ENCODE measurements around the gene COPS2.

Gene COPS2

DNA sequence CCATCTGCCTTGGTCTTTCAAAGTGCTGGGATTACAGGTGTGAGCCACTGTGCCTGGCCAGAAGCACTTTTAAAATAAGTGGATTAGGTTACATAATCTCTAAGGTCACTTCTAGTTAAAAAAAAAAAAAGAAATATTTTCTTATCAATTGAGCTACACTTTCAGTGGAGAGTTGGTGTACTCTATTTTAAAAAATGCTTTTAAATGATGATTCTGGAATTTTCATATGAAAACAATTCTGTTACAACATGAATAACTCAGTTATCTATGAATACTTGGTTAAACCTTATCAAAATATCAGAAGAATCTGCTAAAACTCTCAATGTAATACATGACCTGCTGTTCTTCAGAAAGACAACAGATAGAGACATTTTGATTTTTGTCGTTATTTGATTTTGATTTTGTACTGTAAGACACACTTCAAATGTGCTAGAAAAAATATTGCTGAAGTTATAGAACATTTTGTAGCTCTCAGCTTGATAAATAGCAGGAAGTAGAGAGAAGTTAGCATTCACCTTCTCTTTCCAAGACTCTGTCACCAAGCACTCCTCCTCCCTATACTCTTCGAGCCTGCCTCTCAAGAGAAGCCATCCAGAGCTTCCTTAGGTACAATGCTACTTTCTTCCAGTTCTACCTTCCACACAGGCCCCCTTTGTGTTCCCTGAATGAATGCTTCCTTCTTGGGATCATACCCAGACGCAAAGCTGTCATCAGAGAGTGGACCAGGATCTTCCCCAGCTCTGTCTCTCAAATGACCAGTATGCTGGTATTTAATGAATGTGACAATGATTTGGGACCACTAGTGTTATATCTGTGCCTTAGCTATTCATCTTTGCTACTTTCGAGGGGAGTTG is 61.9 kb downstream of the COPS2 start:
- DNase-seq (ENCODE audit: low read depth in 1 of 2, low spot score in 1 of 2): no peak
- Histone ChIP-seq H3K27ac (replicated peaks) (no peak overlapping the region), H3K27me3 (ENCODE audit: insufficient read depth, poor library complexity, severe bottlenecking) (no peaks in the 10 kb centered on the region), H3K4me3 (replicated peaks; ENCODE audit: insufficient read depth, low read length) (no peak overlapping the region)
- TF ChIP-seq, protein P1, sequence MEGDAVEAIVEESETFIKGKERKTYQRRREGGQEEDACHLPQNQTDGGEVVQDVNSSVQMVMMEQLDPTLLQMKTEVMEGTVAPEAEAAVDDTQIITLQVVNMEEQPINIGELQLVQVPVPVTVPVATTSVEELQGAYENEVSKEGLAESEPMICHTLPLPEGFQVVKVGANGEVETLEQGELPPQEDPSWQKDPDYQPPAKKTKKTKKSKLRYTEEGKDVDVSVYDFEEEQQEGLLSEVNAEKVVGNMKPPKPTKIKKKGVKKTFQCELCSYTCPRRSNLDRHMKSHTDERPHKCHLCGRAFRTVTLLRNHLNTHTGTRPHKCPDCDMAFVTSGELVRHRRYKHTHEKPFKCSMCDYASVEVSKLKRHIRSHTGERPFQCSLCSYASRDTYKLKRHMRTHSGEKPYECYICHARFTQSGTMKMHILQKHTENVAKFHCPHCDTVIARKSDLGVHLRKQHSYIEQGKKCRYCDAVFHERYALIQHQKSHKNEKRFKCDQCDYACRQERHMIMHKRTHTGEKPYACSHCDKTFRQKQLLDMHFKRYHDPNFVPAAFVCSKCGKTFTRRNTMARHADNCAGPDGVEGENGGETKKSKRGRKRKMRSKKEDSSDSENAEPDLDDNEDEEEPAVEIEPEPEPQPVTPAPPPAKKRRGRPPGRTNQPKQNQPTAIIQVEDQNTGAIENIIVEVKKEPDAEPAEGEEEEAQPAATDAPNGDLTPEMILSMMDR (IDR thresholded peaks at IDR 0.05; ENCODE audit: insufficient read depth, low read length): no peak
- TF ChIP-seq GABPA (IDR thresholded peaks at IDR 0.05; ENCODE audit: low read depth) (no peak), SPI1 (IDR thresholded peaks at IDR 0.05; ENCODE audit: borderline replicate concordance, low read depth) (no peak), POLR2AphosphoS5 (IDR thresholded peaks at IDR 0.05; ENCODE audit: low read depth) (no peak)
- TF ChIP-seq, protein P2, sequence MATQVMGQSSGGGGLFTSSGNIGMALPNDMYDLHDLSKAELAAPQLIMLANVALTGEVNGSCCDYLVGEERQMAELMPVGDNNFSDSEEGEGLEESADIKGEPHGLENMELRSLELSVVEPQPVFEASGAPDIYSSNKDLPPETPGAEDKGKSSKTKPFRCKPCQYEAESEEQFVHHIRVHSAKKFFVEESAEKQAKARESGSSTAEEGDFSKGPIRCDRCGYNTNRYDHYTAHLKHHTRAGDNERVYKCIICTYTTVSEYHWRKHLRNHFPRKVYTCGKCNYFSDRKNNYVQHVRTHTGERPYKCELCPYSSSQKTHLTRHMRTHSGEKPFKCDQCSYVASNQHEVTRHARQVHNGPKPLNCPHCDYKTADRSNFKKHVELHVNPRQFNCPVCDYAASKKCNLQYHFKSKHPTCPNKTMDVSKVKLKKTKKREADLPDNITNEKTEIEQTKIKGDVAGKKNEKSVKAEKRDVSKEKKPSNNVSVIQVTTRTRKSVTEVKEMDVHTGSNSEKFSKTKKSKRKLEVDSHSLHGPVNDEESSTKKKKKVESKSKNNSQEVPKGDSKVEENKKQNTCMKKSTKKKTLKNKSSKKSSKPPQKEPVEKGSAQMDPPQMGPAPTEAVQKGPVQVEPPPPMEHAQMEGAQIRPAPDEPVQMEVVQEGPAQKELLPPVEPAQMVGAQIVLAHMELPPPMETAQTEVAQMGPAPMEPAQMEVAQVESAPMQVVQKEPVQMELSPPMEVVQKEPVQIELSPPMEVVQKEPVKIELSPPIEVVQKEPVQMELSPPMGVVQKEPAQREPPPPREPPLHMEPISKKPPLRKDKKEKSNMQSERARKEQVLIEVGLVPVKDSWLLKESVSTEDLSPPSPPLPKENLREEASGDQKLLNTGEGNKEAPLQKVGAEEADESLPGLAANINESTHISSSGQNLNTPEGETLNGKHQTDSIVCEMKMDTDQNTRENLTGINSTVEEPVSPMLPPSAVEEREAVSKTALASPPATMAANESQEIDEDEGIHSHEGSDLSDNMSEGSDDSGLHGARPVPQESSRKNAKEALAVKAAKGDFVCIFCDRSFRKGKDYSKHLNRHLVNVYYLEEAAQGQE (IDR thresholded peaks at IDR 0.05; ENCODE audit: insufficient replicate concordance, low read depth): no peak

DNA sequence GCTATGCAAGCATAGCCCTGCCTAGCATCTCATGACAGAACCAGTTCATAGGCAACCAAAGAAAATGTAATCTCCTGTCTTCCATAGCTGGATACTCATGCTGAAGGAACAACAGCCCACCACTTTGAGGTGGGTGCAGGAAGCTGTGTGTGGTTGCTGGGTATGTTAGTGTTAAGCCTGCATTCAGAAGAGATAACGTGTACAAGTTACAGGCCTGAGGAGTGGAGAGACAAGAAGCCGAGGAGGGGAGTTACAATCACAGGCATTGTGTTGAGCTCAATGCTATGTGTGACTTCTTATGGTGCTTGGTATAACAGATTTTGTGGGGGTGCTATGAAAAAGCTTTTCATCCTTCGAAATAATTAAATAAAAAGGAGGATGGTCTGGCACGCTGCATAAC is 66.4 kb downstream of the COPS2 start:
- Histone ChIP-seq H3K27ac (replicated peaks) (no peak overlapping the region), H3K27me3 (ENCODE audit: insufficient read depth, poor library complexity, severe bottlenecking) (no peaks in the 10 kb centered on the region), H3K4me3 (replicated peaks; ENCODE audit: insufficient read depth, low read length) (no peak overlapping the region)
- TF ChIP-seq, protein P2 (IDR thresholded peaks at IDR 0.05; ENCODE audit: insufficient replicate concordance, low read depth): no peak
- TF ChIP-seq POLR2AphosphoS5 (IDR thresholded peaks at IDR 0.05; ENCODE audit: low read depth): no peak
- no peak for TF ChIP-seq GABPA (IDR thresholded peaks at IDR 0.05; ENCODE audit: low read depth)
- no peak for TF ChIP-seq SPI1 (IDR thresholded peaks at IDR 0.05; ENCODE audit: borderline replicate concordance, low read depth)
- TF ChIP-seq, protein P1 (IDR thresholded peaks at IDR 0.05; ENCODE audit: insufficient read depth, low read length): no peak
- DNase-seq (ENCODE audit: low read depth in 1 of 2, low spot score in 1 of 2): no peak

DNA sequence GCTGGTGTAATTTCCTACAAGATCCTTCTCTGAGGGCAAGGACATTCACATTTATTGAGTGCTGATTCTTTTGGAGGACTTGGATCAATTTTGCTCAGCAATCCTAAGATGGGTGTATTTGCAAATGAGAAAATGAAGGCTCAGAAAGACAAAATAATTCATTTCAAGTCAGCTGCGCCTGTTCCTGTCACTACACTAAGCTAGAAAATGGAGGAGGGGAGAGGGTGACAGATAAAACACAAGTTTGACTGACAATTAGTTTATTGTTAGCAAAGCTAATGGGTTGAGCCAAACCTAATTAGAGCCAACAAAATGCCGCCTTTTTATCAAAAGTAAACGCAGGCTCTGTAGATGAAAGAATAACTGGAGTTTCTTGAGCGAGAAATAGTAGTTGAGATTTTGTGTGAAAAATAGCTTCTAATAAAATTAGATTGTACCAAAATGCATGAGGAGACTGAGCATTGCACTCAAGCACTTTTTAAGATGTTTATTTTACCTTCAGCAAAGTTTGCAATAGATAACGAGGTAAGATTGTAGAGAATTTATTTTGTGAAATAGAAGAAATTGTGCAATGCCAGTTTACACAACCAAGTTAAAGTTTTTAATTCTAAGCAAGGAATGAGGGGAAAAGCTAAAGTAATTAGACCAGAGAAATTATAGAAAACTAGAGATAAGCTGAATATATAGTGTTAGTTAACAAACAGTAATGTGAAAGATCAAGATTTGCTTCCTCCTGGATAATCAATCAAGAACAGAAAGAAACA is 69.5 kb downstream of the COPS2 start:
- no peak for DNase-seq (ENCODE audit: low read depth in 1 of 2, low spot score in 1 of 2)
- H3K4me3 ChIP-seq (replicated peaks; ENCODE audit: insufficient read depth, low read length): no peak overlapping the region
- TF ChIP-seq POLR2AphosphoS5 (IDR thresholded peaks at IDR 0.05; ENCODE audit: low read depth): no peak
- TF ChIP-seq, protein P1 (IDR thresholded peaks at IDR 0.05; ENCODE audit: insufficient read depth, low read length): no peak
- H3K27ac ChIP-seq (replicated peaks): no peak overlapping the region
- no peaks in the 10 kb centered on the region for H3K27me3 ChIP-seq (ENCODE audit: insufficient read depth, poor library complexity, severe bottlenecking)
